Spleen (tissue), 11 donors: ENCODE measurements around the gene RNH1. TPM values are rescaled to one million over a fixed set of nuclear protein-coding genes. Genes with fewer than 3 reads are reported as not detected.
A peak's percentile ranks its signal among the peaks of the same experiment; 100 is the strongest.
"Not testable (repeated sequence)": the region's sequence is repeated elsewhere in the genome, so short reads cannot be mapped to it uniquely, and the experiment has no call there.

Source experiments
- DNase-seq: peaks from one replicate; pipeline ENCODE4 v3.0.0-alpha.2; 2020
- H3K27ac ChIP-seq, 8 donors: fragments of 200-600 bp; sonication (generic) in 7 of 8; 1 replicate in 4 of 8; 2 replicates in 4 of 8; pipeline versions ENCODE4 v1.5.0 to v1.8.0; 2016 to 2021; ENCODE audit warnings: inconsistent platforms in 4 of 8, mild to moderate bottlenecking in 4 of 8, moderate library complexity in 1 of 8
- H3K27me3 ChIP-seq, 7 donors: fragments of 200-600 bp; sonication (generic) in 6 of 7; replicated peaks in 1 of 7; 1 replicate in 4 of 7; 2 replicates in 3 of 7; pipeline versions ENCODE4 v1.5.0 to v1.8.0; 2016 to 2021; ENCODE audit warnings: inconsistent platforms in 3 of 7, mild to moderate bottlenecking in 1 of 7
- H3K36me3 ChIP-seq, 6 donors: fragments of 200-600 bp; sonication (generic) in 5 of 6; 1 replicate in 4 of 6; 2 replicates in 2 of 6; pipeline versions ENCODE4 v1.5.0 to v1.8.0; 2016 to 2021; ENCODE audit warnings: inconsistent platforms in 2 of 6
- H3K4me1 ChIP-seq, 6 donors: fragments of 200-600 bp; sonication (generic) in 5 of 6; 1 replicate in 3 of 6; 2 replicates in 3 of 6; pipeline versions ENCODE4 v1.5.0 to v1.8.0; 2016 to 2021; ENCODE audit warnings: inconsistent platforms in 3 of 6
- H3K4me3 ChIP-seq, 8 donors: fragments of 200-600 bp; sonication (generic) in 7 of 8; 1 replicate in 4 of 8; 2 replicates in 4 of 8; pipeline versions ENCODE4 v1.5.0 to v1.8.0; 2016 to 2021; ENCODE audit warnings: inconsistent platforms in 4 of 8, mild to moderate bottlenecking in 4 of 8, moderate library complexity in 2 of 8
- H3K9me3 ChIP-seq, 8 donors: fragments of 200-600 bp; sonication (generic) in 7 of 8; 1 replicate in 4 of 8; 2 replicates in 4 of 8; pipeline versions ENCODE4 v1.5.0 to v1.8.0; 2016 to 2021; ENCODE audit warnings: inconsistent platforms in 4 of 8
- CTCF ChIP-seq, 11 experiments: fragments of 200-600 bp in 7 of 11; fragments of 450-650 bp in 4 of 11; sonication (generic) in 4 of 11; IDR thresholded peaks in 8 of 11; conservative IDR thresholded peaks in 3 of 11; 1 replicate in 7 of 11; 2 replicates in 4 of 11; pipeline versions ENCODE4 v1.4.0 to v1.8.0; 2016 to 2021; ENCODE audit warnings: antibody characterized with exemption in 11 of 11, inconsistent platforms in 4 of 11, mild to moderate bottlenecking in 1 of 11
- POLR2A ChIP-seq, 3 donors: fragments of 450-650 bp; IDR thresholded peaks; one replicate each; pipeline ENCODE4 v1.5.1; 2017; ENCODE audit warnings: antibody characterized with exemption in 3 of 3, mild to moderate bottlenecking in 1 of 3
- POLR2AphosphoS5 ChIP-seq, 3 donors: sonication (generic); formaldehyde crosslinking; IDR thresholded peaks; one replicate each; pipeline ENCODE4 v1.5.1; 2017; ENCODE audit warnings: antibody characterized with exemption in 3 of 3
- WGBS, 5 donors: extraction: QIAGEN DNeasy Blood & Tissue Kit in 3 of 5; methylation state at CpG; one replicate each; pipeline versions ENCODE4 v1.1.5 to v1.1.7; 2013 to 2018; 5-methylcytosine and 5-hydroxymethylcytosine counted together
- intact Hi-C: fragments of 100-400 bp; cut with DNase I; formaldehyde crosslinking; loops from one replicate; pipeline ENCODE4 v1.15.0; 2023; ENCODE audit warnings: low total_unique reads
- polyA plus RNA-seq, 3 donors: library from polyadenylated mRNA; stranded (reverse); fragments of 200-250 nt; gene quantifications; one replicate each; pipeline ENCODE4 v1.2.1, GENCODE V29; 2013
- total RNA-seq, 7 donors: library from RNA; depleted of rRNA in 3 of 7; stranded (reverse); fragments of >200 nt in 3 of 7; fragmentation: NEBNext Ultra II Directional in 4 of 7; extraction: Animal tissue kit (Norgen Biotek cat#: 25700) in 4 of 7; gene quantifications; one replicate each; pipeline versions ENCODE4 v1.1.0 to v1.2.1, GENCODE V29; 2016 to 2021
- donor health status: healthy with polysubstance abuse.
- donor health status: DM: no; HTN: no; CAD: no; lungs with moderate emphysema.
- donor health status: DM: no; HTN: no; CAD: no.
- donor health status: Bipolar disorder and iron deficiency.
- donor health status: healthy.
- donor health status: DM: no; HTN: no; CAD: no.
- donor health status: DM: yes; HTN: yes; CAD: no.

The RNH1 gene
- total and polyA plus RNA-seq, 10 donors = 72.8 to 159 (median 145) TPM

- intact Hi-C loops = no loop called here
- Histone ChIP-seq H3K9me3 (peaks cover 0 to 14% (median 11%) of the 10 kb centered on the region in 8 donors), H3K4me1 (peaks cover 0 to 12% (median 10%) of the 10 kb centered on the region in 6 donors), H3K27ac (no peak overlapping the region), H3K4me3 (no peak overlapping the region), H3K27me3 (no peaks in the 10 kb centered on the region), H3K36me3 (no peaks in the 10 kb centered on the region)
- DNase-seq = no peak
- no peak for TF ChIP-seq POLR2A (IDR thresholded peaks at IDR 0.05)
- TF ChIP-seq CTCF (IDR thresholded peaks at IDR 0.05 in 8 of 11, conservative IDR thresholded peaks at IDR 0.05 in 3 of 11) = no peak
- no peak for TF ChIP-seq POLR2AphosphoS5 (IDR thresholded peaks at IDR 0.05)
- WGBS, 5 donors = 88 to 92% (median 91%) methylated on average over 10 of the region's 10 CpGs
Observed at GRCh38 chr11:521177-521688, 14.2 kb upstream of the RNH1 start.

GRCh38 chr11:520428-521176 is 13.6 kb upstream of the RNH1 start:
- 93 to 95% (median 93%) methylated on average over 39 of the region's 39 CpGs for WGBS, 5 donors
- Histone ChIP-seq H3K27me3 (no peaks in the 10 kb centered on the region), H3K9me3 (peaks cover 0 to 18% (median 13%) of the 10 kb centered on the region in 8 donors), H3K36me3 (no peaks in the 10 kb centered on the region), H3K4me3 (no peak overlapping the region), H3K4me1 (peaks cover 0 to 12% (median 10%) of the 10 kb centered on the region in 6 donors), H3K27ac (no peak overlapping the region)
- intact Hi-C loops = no loop called here
- TF ChIP-seq CTCF (IDR thresholded peaks at IDR 0.05 in 8 of 11, conservative IDR thresholded peaks at IDR 0.05 in 3 of 11) (no peak), POLR2AphosphoS5 (IDR thresholded peaks at IDR 0.05) (no peak)
- DNase-seq = no peak

GRCh38 chr11:518463-519202 is 11.6 kb upstream of the RNH1 start:
- H3K9me3 ChIP-seq = peaks cover 0 to 18% (median 13%) of the 10 kb centered on the region in 8 donors
- intact Hi-C loops = no loop called here

GRCh38 chr11:516918-517685 is 10.1 kb upstream of the RNH1 start:
- DNase-seq = peak; percentile 82
- H3K27ac ChIP-seq, intact Hi-C loops, H3K27me3 ChIP-seq, H3K4me3 ChIP-seq: not testable (repeated sequence)
- peaks cover 0 to 18% (median 13%) of the 10 kb centered on the region in 8 donors for H3K9me3 ChIP-seq
- WGBS, 5 donors = 96 to 98% (median 97%) methylated on average over 17 to 43 of the region's 43 CpGs
- H3K36me3 ChIP-seq = peaks cover 0 to 18% (median 0%) of the 10 kb centered on the region in 6 donors
- peaks cover 0 to 17% (median 11%) of the 10 kb centered on the region in 6 donors for H3K4me1 ChIP-seq

More at GRCh38 chr11:518463-519202, 11.6 kb upstream of the RNH1 start:
- 9 to 23% (median 11%) methylated on average over 39 to 74 of the region's 74 CpGs for WGBS, 5 donors
- DNase-seq = peak; percentile 97
- Histone ChIP-seq H3K27me3 (no peaks in the 10 kb centered on the region), H3K4me3 (peak overlapping the region in 6 of 8 donors; percentile 4 to 57 (median 22)), H3K4me1 (peaks cover 0 to 12% (median 10%) of the 10 kb centered on the region in 6 donors), H3K36me3 (peaks cover 0 to 7% (median 0%) of the 10 kb centered on the region in 6 donors), H3K27ac (peak overlapping the region; percentile 42 to 83 (median 77))
- TF ChIP-seq CTCF (IDR thresholded peaks at IDR 0.05 in 8 of 11, conservative IDR thresholded peaks at IDR 0.05 in 3 of 11) = peak; percentile 80 to 100 (median 100)
- peak in 1 of 3 donors; percentile 58 for TF ChIP-seq POLR2A (IDR thresholded peaks at IDR 0.05)
- peak; percentile 67 to 82 (median 78) for TF ChIP-seq POLR2AphosphoS5 (IDR thresholded peaks at IDR 0.05)
